Measurements from ENCODE around the gene TCERG1L. TPM values are rescaled to one million over a fixed set of nuclear protein-coding genes. Genes with fewer than 3 reads are reported as not detected.

TCERG1L gene
- total RNA-seq, 1 donor from 2014 or later: not detected

- H3K9me3 ChIP-seq: no peaks in the 10 kb centered on the region
- intact Hi-C loops (cut with DNase I): no loop called here
- no peaks in the 10 kb centered on the region for H3K36me3 ChIP-seq
- no peak for TF ChIP-seq CTCF (IDR thresholded peaks at IDR 0.05)
- H3K4me3 ChIP-seq: no peak overlapping the region
- DNase-seq (peak; percentile 7), ATAC-seq (no peak)
- no peak overlapping the region for H3K27ac ChIP-seq
- no peaks in the 10 kb centered on the region for H3K4me1 ChIP-seq
- no peaks in the 10 kb centered on the region for H3K27me3 ChIP-seq
Measured at GRCh38 chr10:131144711-131145375, 166.7 kb downstream of the TCERG1L start.

GRCh38 chr10:131144196-131144595 is 167.3 kb downstream of the TCERG1L start:
- TF ChIP-seq CTCF (IDR thresholded peaks at IDR 0.05): no peak
- Histone ChIP-seq H3K4me1 (no peaks in the 10 kb centered on the region), H3K27me3 (no peaks in the 10 kb centered on the region), H3K9me3 (no peaks in the 10 kb centered on the region), H3K36me3 (no peaks in the 10 kb centered on the region), H3K27ac (no peak overlapping the region), H3K4me3 (no peak overlapping the region)
- DNase-seq (peak; percentile 10), ATAC-seq (no peak)
- intact Hi-C loops (cut with DNase I): no loop called here

GRCh38 chr10:131143425-131144165 is 167.9 kb downstream of the TCERG1L start:
- peak; percentile 35 for DNase-seq

GRCh38 chr10:131142517-131143380 is 168.8 kb downstream of the TCERG1L start:
- DNase-seq (peak; percentile 37), ATAC-seq (no peak)
- H3K27me3 ChIP-seq: no peaks in the 10 kb centered on the region
- H3K4me3 ChIP-seq: no peak overlapping the region
- no peak for TF ChIP-seq CTCF (IDR thresholded peaks at IDR 0.05)
- intact Hi-C loops (cut with DNase I): no loop called here
- H3K27ac ChIP-seq: no peak overlapping the region
- H3K36me3 ChIP-seq: no peaks in the 10 kb centered on the region
- no peaks in the 10 kb centered on the region for H3K9me3 ChIP-seq
- no peaks in the 10 kb centered on the region for H3K4me1 ChIP-seq

More at GRCh38 chr10:131143425-131144165, 167.9 kb downstream of the TCERG1L start:
- intact Hi-C loops (cut with DNase I): no loop called here
- TF ChIP-seq CTCF (IDR thresholded peaks at IDR 0.05): no peak
- H3K27ac ChIP-seq: no peak overlapping the region
- no peaks in the 10 kb centered on the region for H3K36me3 ChIP-seq
- no peaks in the 10 kb centered on the region for H3K4me1 ChIP-seq
- no peaks in the 10 kb centered on the region for H3K27me3 ChIP-seq
- ATAC-seq: no peak
- no peak overlapping the region for H3K4me3 ChIP-seq
- H3K9me3 ChIP-seq: no peaks in the 10 kb centered on the region

GRCh38 chr10:131141645-131142516 is 169.6 kb downstream of the TCERG1L start:
- Histone ChIP-seq H3K9me3 (no peaks in the 10 kb centered on the region), H3K27ac (no peak overlapping the region), H3K4me1 (no peaks in the 10 kb centered on the region), H3K4me3 (no peak overlapping the region), H3K27me3 (no peaks in the 10 kb centered on the region), H3K36me3 (no peaks in the 10 kb centered on the region)
- DNase-seq: peak; percentile 43
- intact Hi-C loops (cut with DNase I): no loop called here
- TF ChIP-seq CTCF (IDR thresholded peaks at IDR 0.05): no peak
- no peak for ATAC-seq

All from upper lobe of right lung (tissue), 1 donor.